ENCODE results near the gene KRT82. TPM values are rescaled to one million over a fixed set of nuclear protein-coding genes. Genes with fewer than 3 reads are reported as not detected.

KRT82 gene
- total and polyA plus RNA-seq, 2 experiments from 2014 or later, result not detected

- no peaks in the 10 kb centered on the region for H3K36me3 ChIP-seq
- no peaks in the 10 kb centered on the region for H3K9me3 ChIP-seq (ENCODE audit: low read depth)
- TF ChIP-seq CTCF (IDR thresholded peaks at IDR 0.05; ENCODE audit: low read depth, low read length), result no peak
- H3K4me3 ChIP-seq, result no peak overlapping the region
- no peak for DNase-seq (ENCODE audit: low read depth in 1 of 2, low spot score in 1 of 2)
- peaks cover 26% of the 10 kb centered on the region for H3K27me3 ChIP-seq
- H3K4me1 ChIP-seq (ENCODE audit: low read depth), result no peaks in the 10 kb centered on the region
- H3K27ac ChIP-seq, result no peak overlapping the region
Observed at GRCh38 chr12:52400906-52401305, 5.2 kb downstream of the KRT82 start.

GRCh38 chr12:52399756-52400155, 6.4 kb downstream of the KRT82 start:
- H3K9me3 ChIP-seq (ENCODE audit: low read depth), result no peaks in the 10 kb centered on the region
- no peak for DNase-seq (ENCODE audit: low read depth in 1 of 2, low spot score in 1 of 2)
- H3K27me3 ChIP-seq, result peaks cover 26% of the 10 kb centered on the region
- no peaks in the 10 kb centered on the region for H3K4me1 ChIP-seq (ENCODE audit: low read depth)
- H3K36me3 ChIP-seq, result no peaks in the 10 kb centered on the region
- H3K4me3 ChIP-seq, result no peak overlapping the region
- no peak for TF ChIP-seq CTCF (IDR thresholded peaks at IDR 0.05; ENCODE audit: low read depth, low read length)
- no peak overlapping the region for H3K27ac ChIP-seq

- Histone ChIP-seq H3K27ac (no peak overlapping the region), H3K4me3 (no peak overlapping the region), H3K36me3 (no peaks in the 10 kb centered on the region), H3K27me3 (peaks cover 36% of the 10 kb centered on the region), H3K9me3 (ENCODE audit: low read depth) (no peaks in the 10 kb centered on the region), H3K4me1 (ENCODE audit: low read depth) (no peaks in the 10 kb centered on the region)
- DNase-seq (ENCODE audit: low read depth in 1 of 2, low spot score in 1 of 2), result peak in 1 of 2 donors; percentile 17
- no peak for TF ChIP-seq CTCF (IDR thresholded peaks at IDR 0.05; ENCODE audit: low read depth, low read length)
Observed at GRCh38 chr12:52398176-52398575, 8.0 kb downstream of the KRT82 start.

GRCh38 chr12:52396656-52397055, 9.5 kb downstream of the KRT82 start:
- no peaks in the 10 kb centered on the region for H3K4me1 ChIP-seq (ENCODE audit: low read depth)
- H3K27me3 ChIP-seq, result peaks cover 30% of the 10 kb centered on the region
- TF ChIP-seq CTCF (IDR thresholded peaks at IDR 0.05; ENCODE audit: low read depth, low read length), result no peak
- H3K27ac ChIP-seq, result no peak overlapping the region
- no peak overlapping the region for H3K4me3 ChIP-seq
- H3K9me3 ChIP-seq (ENCODE audit: low read depth), result no peaks in the 10 kb centered on the region
- DNase-seq (ENCODE audit: low read depth in 1 of 2, low spot score in 1 of 2), result no peak
- H3K36me3 ChIP-seq, result no peaks in the 10 kb centered on the region

GRCh38 chr12:52395761-52396434, 10.2 kb downstream of the KRT82 start:
- Histone ChIP-seq H3K4me3 (no peak overlapping the region), H3K4me1 (ENCODE audit: low read depth) (no peaks in the 10 kb centered on the region), H3K36me3 (no peaks in the 10 kb centered on the region), H3K27ac (no peak overlapping the region), H3K9me3 (ENCODE audit: low read depth) (no peaks in the 10 kb centered on the region), H3K27me3 (peaks cover 29% of the 10 kb centered on the region)
- peak in 1 of 2 donors; percentile 75 for DNase-seq (ENCODE audit: low read depth in 1 of 2, low spot score in 1 of 2)
- peak; percentile 37 for TF ChIP-seq CTCF (IDR thresholded peaks at IDR 0.05; ENCODE audit: low read depth, low read length)
